SU-DHL-6 (cell line): ENCODE results near the gene IL37.

Experiments used
- EZH2phosphoT487 ChIP-seq: fragments of 200-600 bp; sonication (generic), shearing (Covaris generic); conservative IDR thresholded peaks from 2 replicates; pipeline ENCODE4 v1.6.1; 2018; ENCODE audit warnings: mild to moderate bottlenecking, antibody characterized with exemption, low read length, moderate library complexity, mixed read lengths
- TF ChIP-seq, protein P1 (sequence below): fragments of 200-600 bp; sonication (generic); IDR thresholded peaks from one replicate; pipeline ENCODE4 v1.5.1; 2017; ENCODE audit warnings: antibody characterized with exemption, mild to moderate bottlenecking, low read length, moderate library complexity; ENCODE audit not compliant: insufficient read depth, poor library complexity, severe bottlenecking

DNA sequence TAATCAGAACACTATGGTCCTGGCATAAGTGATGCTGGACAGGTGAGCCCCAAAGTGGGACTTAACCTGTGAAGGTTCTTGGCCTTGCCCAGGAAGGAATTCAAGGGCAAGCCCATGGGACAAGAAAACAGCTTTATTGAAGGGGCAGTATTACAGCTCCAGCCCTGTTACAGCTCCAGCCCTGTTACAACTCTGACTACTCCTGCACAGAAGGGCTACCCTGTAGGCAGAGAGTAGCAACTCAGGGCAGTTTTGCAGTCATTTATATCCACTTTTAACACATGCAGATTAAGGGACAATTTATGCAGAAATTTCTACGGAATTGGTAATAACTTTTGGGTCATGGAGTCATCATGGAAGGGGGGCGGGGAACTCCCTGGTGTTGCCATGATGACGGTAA lies 15.7 kb downstream of the IL37 start:
- TF ChIP-seq, protein P1, sequence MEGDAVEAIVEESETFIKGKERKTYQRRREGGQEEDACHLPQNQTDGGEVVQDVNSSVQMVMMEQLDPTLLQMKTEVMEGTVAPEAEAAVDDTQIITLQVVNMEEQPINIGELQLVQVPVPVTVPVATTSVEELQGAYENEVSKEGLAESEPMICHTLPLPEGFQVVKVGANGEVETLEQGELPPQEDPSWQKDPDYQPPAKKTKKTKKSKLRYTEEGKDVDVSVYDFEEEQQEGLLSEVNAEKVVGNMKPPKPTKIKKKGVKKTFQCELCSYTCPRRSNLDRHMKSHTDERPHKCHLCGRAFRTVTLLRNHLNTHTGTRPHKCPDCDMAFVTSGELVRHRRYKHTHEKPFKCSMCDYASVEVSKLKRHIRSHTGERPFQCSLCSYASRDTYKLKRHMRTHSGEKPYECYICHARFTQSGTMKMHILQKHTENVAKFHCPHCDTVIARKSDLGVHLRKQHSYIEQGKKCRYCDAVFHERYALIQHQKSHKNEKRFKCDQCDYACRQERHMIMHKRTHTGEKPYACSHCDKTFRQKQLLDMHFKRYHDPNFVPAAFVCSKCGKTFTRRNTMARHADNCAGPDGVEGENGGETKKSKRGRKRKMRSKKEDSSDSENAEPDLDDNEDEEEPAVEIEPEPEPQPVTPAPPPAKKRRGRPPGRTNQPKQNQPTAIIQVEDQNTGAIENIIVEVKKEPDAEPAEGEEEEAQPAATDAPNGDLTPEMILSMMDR = no peak
- no peak for TF ChIP-seq EZH2phosphoT487
